CD4-positive, alpha-beta T cell treated with Interferon alpha-2 for 1 hour (primary cell): ENCODE results near the gene MAP4K2.
"Not testable (repeated sequence)": the region's sequence is repeated elsewhere in the genome, so short reads cannot be mapped to it uniquely, and the experiment has no call there.

Experiments used
- DNase-seq, 2 donors: peaks; one replicate each; pipeline ENCODE4 v3.0.0-alpha.2; 2020 to 2022

MAP4K2 gene

GRCh38 chr11:64803158-64803845 is at the start of gene MAP4K2:
TSS of gene MAP4K2 (minus strand) at chr11:64803214. CDS start at chr11:64803149, 65 bp downstream.
- DNase-seq: peak; percentile 86 to 92

GRCh38 chr11:64851831-64852351 is 48.9 kb upstream of the MAP4K2 start:
- peak in 1 of 2 donors; percentile 58 for DNase-seq

- DNase-seq: peak; percentile 76
Measured at GRCh38 chr11:64850979-64851567, 48.1 kb upstream of the MAP4K2 start.

- no peak for DNase-seq
Measured at GRCh38 chr11:64849598-64850356, 46.8 kb upstream of the MAP4K2 start.

- DNase-seq: peak in 1 of 2 donors; percentile 63
Measured at GRCh38 chr11:64848826-64849597, 46.0 kb upstream of the MAP4K2 start.

GRCh38 chr11:64848214-64848825 is 45.3 kb upstream of the MAP4K2 start:
- DNase-seq: no peak

GRCh38 chr11:64846998-64847666 is 44.1 kb upstream of the MAP4K2 start:
- DNase-seq: peak; percentile 90 to 92

GRCh38 chr11:64845776-64846129 is 42.7 kb upstream of the MAP4K2 start:
- DNase-seq: not testable (repeated sequence)

- no peak for DNase-seq
Measured at GRCh38 chr11:64845129-64845775, 42.2 kb upstream of the MAP4K2 start.

GRCh38 chr11:64844330-64845128 is 41.5 kb upstream of the MAP4K2 start, which contains the start of gene CDC42BPG:
TSS of gene CDC42BPG (minus strand) at chr11:64844653. CDS start at chr11:64844569, 84 bp downstream.
- peak; percentile 76 to 85 for DNase-seq

- DNase-seq: no peak
Measured at GRCh38 chr11:64843686-64844329, 40.8 kb upstream of the MAP4K2 start.

GRCh38 chr11:64842851-64843685 is 40.1 kb upstream of the MAP4K2 start:
- no peak for DNase-seq

- no peak for DNase-seq
Measured at GRCh38 chr11:64842366-64842759, 39.3 kb upstream of the MAP4K2 start.

- no peak for DNase-seq
Measured at GRCh38 chr11:64841592-64842365, 38.8 kb upstream of the MAP4K2 start.

GRCh38 chr11:64839887-64840782 is 37.1 kb upstream of the MAP4K2 start:
- DNase-seq: no peak

GRCh38 chr11:64839335-64839734 is 36.3 kb upstream of the MAP4K2 start:
- no peak for DNase-seq
